Stimulated activated naive CD8-positive, alpha-beta T cell treated with anti-CD3 and anti-CD28 coated beads, Interleukin-15, Interleukin-2, amounts not matched to agents 100 U/mL and 50 U/mL, for 24 hours (primary cell): ENCODE results near the gene PLEKHH1.

ENCODE experiments used
- ATAC-seq: fragments of 150-1000 bp; cut with Tn5 transposase; one replicate; pipeline ENCODE4 v1.10.0; 2021
- DNase-seq: peaks from one replicate; pipeline ENCODE4 v3.0.0; 2021

PLEKHH1 gene

DNA sequence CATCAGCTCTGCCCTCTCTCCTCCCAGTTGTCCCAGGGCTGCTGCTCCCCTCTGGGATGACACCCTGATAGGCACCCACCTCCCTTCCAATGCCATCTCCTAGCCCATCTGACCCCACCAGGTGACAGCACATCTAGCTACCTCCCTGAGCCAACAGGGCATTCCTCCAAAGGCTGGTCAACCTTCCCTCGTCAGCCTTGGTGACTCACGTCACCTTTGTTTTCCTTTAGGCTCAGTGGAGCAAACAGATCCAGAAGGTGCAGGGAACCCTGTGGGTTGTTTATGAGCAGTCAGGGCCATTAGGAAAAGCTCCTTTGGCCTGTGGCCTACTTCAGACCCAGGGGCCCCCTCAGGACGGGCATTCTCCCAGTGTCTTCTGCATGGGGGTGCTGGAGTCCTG, 34.6 kb downstream of the PLEKHH1 start:
- DNase-seq (no peak), ATAC-seq (no peak)

DNA sequence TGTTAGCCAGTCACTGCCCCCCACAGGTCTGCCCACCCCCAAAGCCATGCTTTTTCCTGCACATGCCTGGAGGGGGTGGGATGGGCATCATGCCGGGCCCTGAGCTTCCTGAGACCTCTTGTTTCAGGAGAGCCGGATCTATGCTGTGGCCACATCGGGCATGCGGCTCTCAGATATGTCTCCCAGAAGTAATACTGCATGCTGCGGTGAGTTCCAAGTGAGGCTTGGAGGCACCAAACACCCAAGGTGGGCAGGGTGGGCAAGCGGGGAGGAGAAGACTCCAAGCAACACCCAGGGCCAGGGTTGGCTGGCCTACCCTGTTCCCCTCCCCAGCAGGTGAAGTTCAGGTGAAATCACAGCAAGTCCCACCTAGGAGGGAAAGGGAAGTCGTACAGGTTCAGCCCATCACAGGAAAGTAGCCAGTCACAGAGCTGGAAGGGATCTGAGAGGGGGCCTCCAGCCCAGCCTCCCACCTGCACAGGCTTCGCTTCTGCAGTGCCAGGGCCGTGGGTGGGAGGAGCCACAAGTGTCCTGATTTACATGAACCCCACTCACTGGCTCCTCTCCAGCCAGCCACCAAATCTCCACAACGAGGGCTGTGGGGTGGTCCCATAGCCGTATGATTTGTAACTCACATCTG, 36.0 kb downstream of the PLEKHH1 start:
- ATAC-seq: no peak
- no peak for DNase-seq

DNA sequence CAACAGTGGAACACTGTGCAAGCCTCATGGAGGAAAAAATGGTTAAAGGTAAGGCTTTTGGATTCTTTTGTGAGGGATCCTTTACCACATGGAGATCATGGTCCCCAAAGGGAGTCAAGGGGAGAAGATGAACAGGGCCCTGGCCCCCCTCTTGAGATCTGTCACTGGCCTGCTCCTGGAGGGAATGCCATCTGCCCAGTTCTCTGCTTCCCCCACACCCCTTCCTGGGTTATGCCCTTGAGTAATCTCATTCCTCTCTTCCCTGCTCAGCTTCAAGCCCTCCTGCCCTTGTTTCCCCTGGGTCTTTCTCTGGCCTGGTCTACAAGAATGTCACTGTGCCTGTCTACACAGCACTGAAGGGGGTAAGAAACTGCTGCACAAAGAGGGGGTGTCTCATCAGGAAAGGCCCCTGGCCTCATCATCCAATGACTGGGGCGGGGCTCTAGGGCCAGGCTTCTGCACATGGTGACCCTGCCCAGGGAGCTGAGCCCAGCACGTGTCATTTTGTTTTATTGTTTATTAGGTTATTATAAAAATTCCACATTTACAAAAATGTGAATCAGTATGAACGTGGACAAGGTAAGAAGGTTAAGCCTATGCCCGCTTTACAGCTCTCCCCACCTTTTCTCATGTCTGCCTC, 36.7 kb downstream of the PLEKHH1 start:
- DNase-seq (no peak), ATAC-seq (no peak)

DNA sequence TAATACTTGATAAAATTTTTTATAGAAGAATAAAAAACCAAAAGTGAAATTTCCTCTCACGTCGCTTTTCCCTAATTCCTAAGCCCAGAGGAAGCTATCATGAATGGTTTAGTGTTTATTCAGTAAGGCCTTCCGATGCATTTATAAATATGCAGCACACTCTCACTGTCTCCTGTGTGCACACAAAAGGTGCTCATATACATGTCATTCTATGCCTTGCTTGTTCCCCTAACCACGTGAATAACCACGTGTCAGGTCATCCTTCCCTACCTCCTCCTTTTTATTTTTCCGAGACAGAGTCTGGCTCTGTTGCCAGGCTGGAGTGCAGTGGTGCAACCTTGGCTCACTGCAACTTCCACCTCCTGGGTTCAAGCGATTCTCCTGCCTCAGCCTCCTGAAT, 37.4 kb downstream of the PLEKHH1 start:
- ATAC-seq (no peak), DNase-seq (no peak)

DNA sequence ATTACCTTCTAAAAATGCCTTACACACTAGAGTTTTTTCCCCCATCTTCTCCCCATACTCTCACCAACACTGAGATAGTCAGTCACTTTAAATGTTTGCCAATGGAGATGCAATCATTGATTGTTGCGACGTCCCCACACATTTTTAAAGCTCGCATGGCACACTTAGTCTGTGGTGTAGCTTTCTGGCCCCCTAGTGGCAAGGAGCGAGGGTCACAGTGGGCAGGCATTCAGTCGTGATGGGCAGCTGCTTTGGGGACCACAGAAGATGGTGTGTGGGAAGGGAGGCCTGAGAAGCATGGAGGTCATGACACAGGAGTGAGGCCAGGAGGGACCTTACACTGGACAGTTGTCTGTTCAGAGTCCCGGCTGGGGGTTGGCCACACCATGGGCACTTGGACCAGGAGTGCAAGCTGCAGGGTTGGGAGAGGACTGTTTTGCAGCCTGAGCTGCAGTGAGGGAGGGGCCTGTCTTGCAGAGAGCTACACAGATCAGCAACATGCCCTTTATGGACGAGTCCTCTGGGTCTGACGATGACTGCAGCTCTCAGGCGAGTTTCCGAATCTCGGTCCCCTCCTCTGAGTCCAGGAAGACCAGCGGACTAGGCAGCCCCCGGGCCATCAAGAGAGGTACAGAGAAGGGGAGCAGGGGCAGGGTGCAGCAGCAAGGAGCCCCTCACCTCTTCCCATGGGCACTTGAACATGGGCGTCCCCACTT, 38.3 kb downstream of the PLEKHH1 start:
- DNase-seq (peak; percentile 77), ATAC-seq (peak; percentile 88)

DNA sequence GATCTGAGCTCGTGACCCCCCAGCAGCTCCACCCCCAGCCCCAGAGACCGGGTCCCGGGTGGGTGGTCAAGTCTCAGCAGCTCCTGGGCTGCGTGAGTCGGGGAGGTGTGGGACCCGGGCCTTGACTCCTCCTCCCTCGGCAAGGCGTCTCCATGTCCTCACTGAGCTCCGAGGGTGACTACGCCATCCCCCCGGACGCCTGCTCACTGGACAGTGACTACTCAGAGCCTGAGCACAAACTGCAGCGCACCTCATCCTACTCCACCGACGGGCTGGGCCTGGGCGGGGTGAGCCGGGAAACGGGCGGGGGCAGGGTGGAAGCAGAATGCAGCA, 38.9 kb downstream of the PLEKHH1 start:
- ATAC-seq: no peak
- no peak for DNase-seq

DNA sequence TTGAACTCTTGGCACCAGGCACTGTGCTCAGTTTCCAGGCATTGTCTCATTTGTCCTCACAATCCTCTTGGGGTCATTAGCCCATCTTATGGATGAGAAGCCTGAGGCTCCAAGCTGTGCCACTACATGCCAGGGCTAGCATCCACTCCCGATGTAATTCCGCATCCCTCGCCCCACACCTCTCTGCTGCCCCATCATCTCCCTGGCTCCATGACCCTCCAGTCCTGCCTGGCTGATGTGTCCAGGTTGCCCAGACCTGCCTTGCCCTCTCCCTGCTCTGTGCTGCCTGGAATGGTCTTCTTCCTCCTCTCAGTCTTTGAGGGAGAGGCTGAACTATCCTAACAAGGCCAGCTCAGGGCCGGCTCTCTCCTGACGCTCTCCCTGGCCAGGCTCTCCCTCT, 39.5 kb downstream of the PLEKHH1 start:
- ATAC-seq: no peak
- no peak for DNase-seq

DNA sequence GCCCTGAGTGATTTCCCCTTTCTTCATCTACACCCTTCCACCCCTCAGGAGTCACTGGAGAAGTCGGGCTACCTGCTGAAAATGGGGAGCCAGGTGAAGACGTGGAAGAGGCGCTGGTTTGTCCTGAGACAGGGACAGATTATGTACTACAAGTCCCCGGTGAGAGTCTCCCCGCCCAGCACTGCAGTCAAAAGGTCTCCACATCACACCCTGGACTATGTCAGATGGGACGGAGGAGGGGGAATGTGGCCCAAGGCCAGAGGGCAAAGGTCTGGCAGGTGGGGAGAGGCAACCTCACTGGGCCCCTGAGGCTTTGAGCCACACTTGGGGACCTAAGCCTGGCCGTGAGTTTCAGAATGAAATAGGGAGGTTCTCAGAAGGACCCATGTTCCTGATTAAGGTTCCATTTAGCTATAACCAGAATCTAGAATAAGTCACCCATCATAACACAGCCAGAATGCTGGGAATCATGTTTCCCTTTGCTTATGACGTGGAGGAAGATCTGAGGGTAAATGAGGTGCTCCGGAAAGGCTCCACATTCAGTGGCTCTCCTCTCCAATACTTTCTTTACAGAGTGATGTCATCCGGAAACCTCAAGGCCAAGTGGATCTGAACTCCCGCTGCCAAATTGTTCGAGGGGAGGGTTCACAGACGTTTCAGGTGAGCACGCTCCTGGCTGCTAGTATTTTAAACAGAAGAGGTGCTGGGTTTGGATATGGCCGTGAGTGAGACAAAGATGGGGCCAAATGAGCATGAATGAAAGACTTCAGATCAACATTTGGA, 40.3 kb downstream of the PLEKHH1 start:
- DNase-seq: no peak
- no peak for ATAC-seq

DNA sequence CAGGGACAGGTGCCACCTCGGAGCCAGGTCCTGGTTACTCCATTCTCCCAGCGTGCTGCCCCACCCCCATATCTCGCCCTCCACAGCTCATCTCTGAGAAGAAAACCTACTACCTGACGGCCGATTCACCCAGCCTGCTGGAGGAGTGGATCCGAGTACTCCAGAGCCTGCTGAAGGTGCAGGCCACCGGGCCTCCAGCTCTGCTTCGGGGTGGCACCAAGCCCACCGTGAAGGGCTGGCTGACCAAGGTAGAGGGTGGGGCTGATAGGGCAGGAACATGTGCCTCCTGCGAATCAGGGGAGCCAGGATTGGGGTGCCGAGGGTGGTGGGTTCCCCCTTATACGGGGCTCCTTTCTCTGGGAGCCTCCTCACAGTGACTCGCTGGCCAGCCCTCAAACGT, 41.1 kb downstream of the PLEKHH1 start:
- ATAC-seq: no peak
- DNase-seq: no peak

DNA sequence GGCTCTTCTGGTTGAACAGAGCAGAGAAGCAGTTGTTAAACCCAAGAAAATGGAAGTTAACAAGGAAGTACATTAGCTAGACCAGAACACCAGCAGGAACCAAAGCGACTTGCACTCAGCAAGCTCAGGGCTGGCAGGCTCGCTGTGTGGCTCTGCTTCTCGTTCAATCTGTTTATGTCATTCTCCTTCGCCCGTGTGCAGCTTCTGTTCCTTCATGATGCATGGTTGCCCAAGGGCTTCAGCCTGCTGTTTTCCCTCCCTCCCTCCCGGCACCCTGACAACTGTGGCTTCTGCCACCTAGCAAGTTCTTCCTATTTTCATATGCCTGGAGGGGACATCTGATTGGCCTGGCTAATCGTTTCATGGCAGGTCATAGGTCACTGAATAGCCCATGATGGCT, 41.7 kb downstream of the PLEKHH1 start:
- ATAC-seq: no peak
- DNase-seq: no peak

DNA sequence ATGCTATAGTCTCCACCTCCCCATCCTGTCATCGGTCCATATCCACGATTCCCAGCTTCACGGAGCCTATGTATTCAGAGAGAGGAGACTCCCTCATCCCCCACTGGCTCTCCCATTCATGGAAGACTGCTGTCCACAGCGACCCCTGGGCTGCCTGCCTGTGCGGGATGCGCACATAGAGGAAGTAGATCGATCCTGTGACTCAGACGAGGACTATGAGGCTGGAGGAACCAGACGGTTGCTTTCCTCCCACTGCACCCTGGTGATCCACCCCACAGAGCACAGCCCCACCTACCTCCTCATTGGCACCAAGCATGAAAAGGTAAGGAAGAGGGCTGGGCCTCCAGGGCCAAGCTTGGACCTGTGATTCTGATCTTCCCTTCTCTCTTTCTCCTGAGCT, 42.6 kb downstream of the PLEKHH1 start:
- no peak for DNase-seq
- no peak for ATAC-seq

DNA sequence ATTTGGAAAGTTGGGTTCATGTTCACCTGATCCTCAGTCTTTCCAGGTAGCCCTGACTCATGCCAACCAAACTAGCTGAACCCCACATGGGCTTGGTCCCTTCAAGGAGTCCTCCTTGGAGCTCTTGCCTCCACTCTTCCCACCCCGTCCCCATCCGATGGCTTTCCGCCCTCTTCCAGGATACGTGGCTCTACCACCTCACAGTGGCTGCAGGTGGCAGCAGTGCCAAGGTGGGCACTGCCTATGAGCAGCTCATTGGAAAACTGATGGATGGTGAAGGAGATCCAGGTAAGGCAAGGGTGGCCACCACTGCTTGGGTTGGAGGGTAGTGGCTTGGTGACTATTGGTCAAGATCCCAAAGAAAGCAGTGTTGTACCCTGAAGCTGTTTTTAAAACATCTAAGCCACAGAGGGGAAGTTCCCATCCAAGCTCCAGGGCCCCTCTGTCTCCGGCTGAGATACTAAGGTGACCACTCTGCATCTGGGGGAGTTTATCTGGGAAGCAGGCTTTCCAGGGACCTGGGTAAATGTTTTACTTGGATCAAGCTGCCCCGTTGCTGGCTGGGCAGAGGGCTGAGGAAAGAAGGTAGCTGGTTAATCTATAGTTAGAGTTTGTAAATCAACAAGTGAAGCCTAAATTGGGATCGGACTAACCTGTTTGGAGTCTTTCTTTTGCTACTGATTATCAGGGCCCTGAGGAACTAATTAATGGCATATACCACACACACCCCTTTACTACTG, 43.3 kb downstream of the PLEKHH1 start:
- ATAC-seq (no peak), DNase-seq (no peak)

DNA sequence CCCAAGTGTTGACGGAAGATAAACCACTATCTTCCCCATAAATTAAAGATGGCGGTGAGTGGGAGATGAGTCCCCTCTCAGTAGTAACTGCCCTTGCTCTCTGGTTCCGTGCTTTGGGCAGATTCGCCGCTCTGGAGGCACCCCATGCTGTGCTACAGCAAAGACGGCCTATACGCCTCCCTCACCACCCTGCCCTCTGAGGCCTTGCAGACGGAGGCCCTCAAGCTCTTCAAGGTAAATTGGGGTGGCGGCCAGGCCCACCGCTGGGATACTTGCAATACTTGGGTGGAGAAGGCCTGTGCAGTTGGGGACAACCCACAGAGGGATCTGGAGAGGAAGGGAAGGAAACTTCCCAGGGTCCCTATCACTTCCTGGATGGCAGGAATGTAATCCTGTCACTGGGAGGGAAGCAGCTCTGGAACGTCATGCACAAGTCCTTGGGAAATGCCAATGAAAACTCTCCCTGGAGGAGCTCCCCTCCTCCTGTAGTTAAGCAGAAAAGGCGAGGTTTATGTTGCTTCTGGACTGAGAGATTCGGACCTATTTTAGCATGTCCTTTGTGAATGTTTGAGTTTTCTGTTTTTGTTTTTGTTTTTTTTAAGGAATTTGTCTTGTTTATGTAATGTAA, 44.2 kb downstream of the PLEKHH1 start:
- no peak for ATAC-seq
- no peak for DNase-seq

DNA sequence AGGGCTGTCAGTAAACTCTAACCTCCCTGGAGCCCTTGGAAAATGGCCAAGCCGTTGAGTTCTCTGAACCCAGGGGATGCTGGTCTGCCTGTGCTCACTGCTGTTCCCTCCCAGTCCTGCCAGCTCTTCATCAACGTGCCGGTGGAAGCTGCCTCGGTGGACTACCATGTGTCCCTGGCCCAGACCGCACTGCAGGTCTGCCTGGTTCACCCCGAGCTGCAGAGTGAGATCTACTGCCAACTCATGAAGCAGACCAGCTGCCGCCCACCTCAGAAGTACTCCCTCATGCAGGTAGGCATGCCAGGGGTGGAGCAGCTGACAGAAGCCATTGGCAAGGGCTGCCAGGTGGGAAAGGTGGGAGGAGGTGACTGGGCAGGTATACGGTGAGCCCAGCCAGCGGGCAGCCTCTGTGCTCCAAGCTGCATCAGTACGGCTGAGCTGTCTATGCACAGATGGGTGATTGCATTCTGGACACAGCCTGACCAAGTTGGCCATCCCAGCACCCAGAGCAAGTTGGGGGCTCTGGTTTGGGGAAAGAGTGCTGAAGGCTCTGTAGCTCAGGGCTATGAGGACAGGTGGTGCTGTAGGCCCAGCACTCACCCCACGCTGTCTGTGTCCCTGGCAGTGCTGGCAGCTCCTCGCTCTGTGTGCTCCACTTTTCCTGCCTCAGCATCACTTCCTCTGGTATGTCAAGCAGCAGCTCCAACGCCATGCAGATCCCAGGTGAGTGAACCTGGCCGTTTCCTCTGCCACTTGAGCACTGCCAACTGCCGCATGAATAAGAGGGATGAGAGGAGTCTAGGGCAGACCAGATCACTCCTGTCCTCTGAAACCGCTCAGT, 45.0 kb downstream of the PLEKHH1 start:
- ATAC-seq (no peak), DNase-seq (no peak)

DNA sequence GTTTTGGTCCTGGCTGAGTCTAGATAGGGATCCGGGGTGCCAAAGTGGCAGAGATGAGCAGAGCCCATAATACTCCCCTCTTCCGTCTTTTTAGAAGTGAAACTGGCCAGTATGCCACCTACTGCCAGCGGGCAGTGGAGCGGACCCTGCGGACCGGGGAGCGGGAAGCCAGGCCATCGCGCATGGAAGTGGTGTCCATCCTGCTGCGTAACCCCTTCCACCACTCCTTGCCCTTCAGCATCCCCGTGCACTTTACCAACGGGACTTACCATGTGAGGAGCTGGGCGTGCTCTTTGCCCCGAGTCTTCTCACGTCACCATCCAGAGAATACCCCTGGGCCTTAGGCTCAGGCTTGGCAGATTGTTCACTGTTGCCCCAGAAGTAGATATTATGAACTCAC, 46.0 kb downstream of the PLEKHH1 start:
- DNase-seq (no peak), ATAC-seq (no peak)

DNA sequence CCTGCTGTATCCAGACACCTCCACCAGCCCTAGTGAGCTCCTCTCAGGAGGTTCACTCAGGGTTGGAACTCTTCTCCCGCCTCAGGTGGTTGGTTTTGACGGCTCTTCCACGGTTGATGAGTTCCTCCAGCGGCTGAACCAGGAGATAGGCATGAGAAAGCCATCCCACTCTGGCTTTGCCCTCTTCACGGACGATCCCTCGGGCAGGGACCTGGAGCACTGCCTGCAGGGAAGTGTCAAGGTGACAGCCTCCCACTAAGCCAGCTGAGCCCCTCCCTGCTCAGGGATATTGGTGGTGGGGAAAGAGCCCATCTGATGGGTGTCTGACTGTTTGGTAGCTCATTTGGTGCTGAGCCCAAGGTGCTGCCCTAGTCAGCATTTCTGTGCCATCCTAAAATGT, 46.5 kb downstream of the PLEKHH1 start:
- ATAC-seq (no peak), DNase-seq (no peak)

DNA sequence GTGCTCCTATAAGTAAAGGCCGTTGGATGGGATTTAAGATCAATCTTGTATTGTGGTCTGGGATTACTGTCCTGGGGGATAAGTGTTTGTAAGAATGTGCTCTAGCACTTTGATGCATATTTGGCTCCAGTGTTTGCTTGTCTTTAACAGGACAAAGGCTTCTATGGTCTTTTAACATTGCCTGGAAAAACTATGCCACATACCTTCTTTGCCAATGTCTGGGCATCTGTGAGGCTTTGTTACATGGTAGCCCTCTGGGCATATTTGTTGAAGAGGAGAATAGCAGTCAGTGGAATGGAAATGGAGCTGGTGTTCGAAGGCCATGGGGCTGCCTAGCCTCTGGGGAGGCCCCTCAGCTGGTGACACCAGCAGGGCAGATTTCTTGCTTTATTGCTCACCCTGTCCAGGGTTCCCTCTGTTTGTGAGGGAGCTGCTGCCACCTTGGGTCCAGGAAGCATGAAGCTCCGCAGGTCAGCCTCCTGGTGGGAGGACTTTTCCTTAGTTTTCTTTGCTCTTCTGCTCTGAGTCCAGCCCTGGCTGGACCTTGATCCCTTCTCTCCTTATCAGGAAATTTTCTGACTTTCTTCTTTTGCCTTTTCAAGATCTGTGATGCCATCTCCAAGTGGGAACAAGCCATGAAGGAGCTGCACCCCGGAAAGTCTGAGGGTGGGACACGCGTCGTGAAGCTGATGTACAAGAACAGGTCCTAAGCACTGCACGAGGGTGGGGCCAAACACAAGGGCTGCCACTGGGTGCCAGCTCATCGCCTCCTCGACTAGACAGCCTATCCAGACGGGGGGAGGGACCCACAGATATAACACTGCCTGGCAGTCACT, 47.5 kb downstream of the PLEKHH1 start:
- ATAC-seq: no peak
- no peak for DNase-seq

DNA sequence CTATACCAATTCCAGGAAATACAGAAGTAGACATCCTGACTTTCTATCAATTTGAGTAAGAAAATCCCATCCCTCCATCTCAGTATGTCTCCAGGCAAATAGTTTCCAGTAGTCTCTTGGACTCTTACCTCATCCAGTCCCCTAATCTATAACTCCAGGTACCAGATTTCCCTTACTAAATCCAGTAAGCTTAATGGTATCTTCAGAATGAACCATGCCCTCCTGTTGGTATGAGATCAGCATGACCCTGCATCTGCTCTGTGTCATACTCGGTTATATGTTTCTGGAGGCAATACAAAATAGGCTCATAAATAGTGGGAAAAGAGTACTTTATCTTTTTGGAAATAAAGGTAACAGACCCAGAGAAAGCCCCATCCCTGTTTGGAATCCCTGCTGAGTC, 48.6 kb downstream of the PLEKHH1 start:
- no peak for ATAC-seq
- no peak for DNase-seq

DNA sequence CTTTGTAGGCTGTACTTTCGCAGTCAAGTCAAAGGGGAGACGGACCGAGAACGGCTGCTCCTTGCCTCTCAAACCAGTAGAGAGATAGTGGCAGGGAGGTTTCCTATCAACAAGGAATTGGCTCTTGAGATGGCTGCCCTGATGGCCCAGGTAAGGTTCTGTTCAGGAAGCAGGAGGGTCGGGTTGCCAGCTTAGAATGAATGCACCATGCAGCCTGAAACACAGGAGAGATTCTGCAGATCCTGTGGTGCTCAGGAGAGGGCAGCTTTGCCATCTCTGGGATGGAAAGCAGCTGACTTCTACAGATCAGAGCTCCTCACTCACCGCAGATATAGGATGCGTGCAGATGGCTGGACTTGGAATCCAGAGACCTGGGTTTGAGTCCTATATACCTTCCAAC, 49.0 kb downstream of the PLEKHH1 start:
- no peak for DNase-seq
- no peak for ATAC-seq
